DND-41 (cell line): ENCODE results near the gene CHM.
"Not testable (repeated sequence)": the region's sequence is repeated elsewhere in the genome, so short reads cannot be mapped to it uniquely, and the experiment has no call there.

Source experiments
- ATAC-seq: fragments of 200-7000 bp; cut with Tn5 transposase; 3 replicates; pipeline ENCODE4 v1.9.1; 2021; ENCODE audit warnings: low read depth; ENCODE audit not compliant: insufficient read depth
- DNase-seq: peaks from one replicate; pipeline ENCODE4 v3.0.0-alpha.2; 2020
- H2AFZ ChIP-seq: 2 replicates; pipeline ENCODE4 v1.6.0; 2012; ENCODE audit warnings: low read depth, low read length
- H3K27ac ChIP-seq: 2 replicates; pipeline ENCODE4 v1.5.1; 2012; ENCODE audit warnings: low read length, inconsistent platforms
- H3K27me3 ChIP-seq: fragments of 200-600 bp; sonication (generic); 2 replicates; pipeline ENCODE4 v1.6.0; 2012; ENCODE audit warnings: low read length, mild to moderate bottlenecking, inconsistent platforms; ENCODE audit not compliant: insufficient read depth, poor library complexity
- H3K36me3 ChIP-seq: 2 replicates; pipeline ENCODE4 v1.5.1; 2012; ENCODE audit warnings: low read length, inconsistent platforms; ENCODE audit not compliant: insufficient read depth
- H3K4me1 ChIP-seq: 2 replicates; pipeline ENCODE4 v1.5.1; 2012; ENCODE audit warnings: mild to moderate bottlenecking, low read length; ENCODE audit not compliant: insufficient read depth
- H3K4me2 ChIP-seq: 2 replicates; pipeline ENCODE4 v1.6.0; 2012; ENCODE audit warnings: mild to moderate bottlenecking, moderate library complexity, low read length, inconsistent platforms; ENCODE audit not compliant: insufficient read depth
- H3K4me3 ChIP-seq, 2 experiments: fragments of 200-600 bp in 1 of 2; shearing (Covaris generic) in 1 of 2; 2 replicates each; pipeline ENCODE4 v1.5.1; 2012 to 2016; ENCODE audit warnings: inconsistent platforms in 2 of 2, low read length in 2 of 2, mild to moderate bottlenecking in 2 of 2, low read depth in 1 of 2, moderate library complexity in 1 of 2
- H3K79me2 ChIP-seq: 2 replicates; pipeline ENCODE4 v1.6.0; 2012; ENCODE audit warnings: low read length, inconsistent platforms; ENCODE audit not compliant: insufficient read depth
- H3K9ac ChIP-seq: 2 replicates; pipeline ENCODE4 v1.6.0; 2012; ENCODE audit warnings: low read depth, mild to moderate bottlenecking, inconsistent platforms, low read length, moderate library complexity
- H3K9me3 ChIP-seq: 2 replicates; pipeline ENCODE4 v1.5.1; 2012; ENCODE audit warnings: low read length, moderate library complexity, mild to moderate bottlenecking, inconsistent platforms; ENCODE audit not compliant: insufficient read depth, severe bottlenecking
- H4K20me1 ChIP-seq: 2 replicates; pipeline ENCODE4 v1.6.0; 2012; ENCODE audit warnings: low read length; ENCODE audit not compliant: insufficient read depth
- EZH2 ChIP-seq: IDR thresholded peaks from 3 replicates; pipeline ENCODE4 v1.6.1; 2012; ENCODE audit warnings: borderline replicate concordance, low read depth, mild to moderate bottlenecking, moderate library complexity, low read length, inconsistent platforms; ENCODE audit not compliant: severe bottlenecking
- TF ChIP-seq, protein P1 (sequence below): IDR thresholded peaks from 2 replicates; pipeline ENCODE4 v1.5.1; 2012; ENCODE audit warnings: borderline replicate concordance, low read length, moderate library complexity, mild to moderate bottlenecking; ENCODE audit not compliant: poor library complexity, severe bottlenecking; ENCODE audit errors: extremely low read depth

CHM gene

DNA sequence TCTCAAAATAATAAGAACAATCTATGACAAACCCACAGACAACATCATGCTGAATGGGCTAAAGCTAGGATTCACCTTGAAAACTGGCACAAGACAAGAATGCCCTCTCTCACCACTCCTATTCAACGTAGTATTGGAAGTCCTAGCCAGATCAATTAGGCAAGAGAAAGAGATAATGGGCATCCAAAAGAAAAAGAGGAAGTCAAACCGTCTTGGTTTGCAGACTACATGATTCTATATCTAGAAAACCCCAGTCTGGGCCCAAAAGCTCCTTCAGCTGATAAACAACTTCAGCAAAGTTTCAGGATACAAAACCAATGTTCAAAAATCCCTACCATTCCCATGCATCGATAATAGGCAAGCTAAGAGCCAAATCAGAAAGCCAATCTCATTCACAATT lies 59.0 kb downstream of the CHM start:
- Histone ChIP-seq H3K4me2 (no peak overlapping the region), H3K9ac (no peak overlapping the region), H3K4me1 (no peaks in the 10 kb centered on the region), H3K4me3 (no peak overlapping the region), H3K27me3 (no peaks in the 10 kb centered on the region), H4K20me1 (no peaks in the 10 kb centered on the region), H3K27ac (no peak overlapping the region), H3K36me3 (peaks cover 7% of the 10 kb centered on the region; the same call in 1 of the 2 replicates), H2AFZ (no peak overlapping the region), H3K79me2 (peaks cover 44% of the 10 kb centered on the region; the same call in 1 of the 2 replicates), H3K9me3 (no peaks in the 10 kb centered on the region)
- ATAC-seq: no peak
- DNase-seq: no peak
- no peak for TF ChIP-seq EZH2
- TF ChIP-seq, protein P1, sequence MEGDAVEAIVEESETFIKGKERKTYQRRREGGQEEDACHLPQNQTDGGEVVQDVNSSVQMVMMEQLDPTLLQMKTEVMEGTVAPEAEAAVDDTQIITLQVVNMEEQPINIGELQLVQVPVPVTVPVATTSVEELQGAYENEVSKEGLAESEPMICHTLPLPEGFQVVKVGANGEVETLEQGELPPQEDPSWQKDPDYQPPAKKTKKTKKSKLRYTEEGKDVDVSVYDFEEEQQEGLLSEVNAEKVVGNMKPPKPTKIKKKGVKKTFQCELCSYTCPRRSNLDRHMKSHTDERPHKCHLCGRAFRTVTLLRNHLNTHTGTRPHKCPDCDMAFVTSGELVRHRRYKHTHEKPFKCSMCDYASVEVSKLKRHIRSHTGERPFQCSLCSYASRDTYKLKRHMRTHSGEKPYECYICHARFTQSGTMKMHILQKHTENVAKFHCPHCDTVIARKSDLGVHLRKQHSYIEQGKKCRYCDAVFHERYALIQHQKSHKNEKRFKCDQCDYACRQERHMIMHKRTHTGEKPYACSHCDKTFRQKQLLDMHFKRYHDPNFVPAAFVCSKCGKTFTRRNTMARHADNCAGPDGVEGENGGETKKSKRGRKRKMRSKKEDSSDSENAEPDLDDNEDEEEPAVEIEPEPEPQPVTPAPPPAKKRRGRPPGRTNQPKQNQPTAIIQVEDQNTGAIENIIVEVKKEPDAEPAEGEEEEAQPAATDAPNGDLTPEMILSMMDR: no peak

- H3K27ac ChIP-seq: no peak overlapping the region
- H3K4me2 ChIP-seq: no peak overlapping the region
- DNase-seq (no peak), ATAC-seq (no peak)
- H3K4me1 ChIP-seq: no peaks in the 10 kb centered on the region
- peaks cover 5% of the 10 kb centered on the region; the same call in 1 of the 2 replicates for H3K79me2 ChIP-seq
- no peak overlapping the region for H3K4me3 ChIP-seq
- H4K20me1 ChIP-seq: no peaks in the 10 kb centered on the region
- H3K9me3 ChIP-seq: no peaks in the 10 kb centered on the region
- TF ChIP-seq, protein P1: no peak
- TF ChIP-seq EZH2: no peak
- H2AFZ ChIP-seq: no peak overlapping the region
- H3K36me3 ChIP-seq: peaks cover 20% of the 10 kb centered on the region
- no peak overlapping the region for H3K9ac ChIP-seq
- H3K27me3 ChIP-seq: no peaks in the 10 kb centered on the region
Observed at GRCh38 chrX:85980286-85980685, 67.1 kb downstream of the CHM start.

GRCh38 chrX:85977218-85977617 lies 70.1 kb downstream of the CHM start:
- no peaks in the 10 kb centered on the region for H3K4me1 ChIP-seq
- DNase-seq (no peak), ATAC-seq (no peak)
- no peaks in the 10 kb centered on the region for H3K79me2 ChIP-seq
- peaks cover 20% of the 10 kb centered on the region for H3K36me3 ChIP-seq
- no peak for TF ChIP-seq EZH2
- TF ChIP-seq, protein P1: no peak
- no peak overlapping the region for H2AFZ ChIP-seq
- no peak overlapping the region for H3K9ac ChIP-seq
- no peaks in the 10 kb centered on the region for H3K27me3 ChIP-seq
- no peaks in the 10 kb centered on the region for H3K9me3 ChIP-seq
- no peak overlapping the region for H3K4me3 ChIP-seq
- no peak overlapping the region for H3K27ac ChIP-seq
- H3K4me2 ChIP-seq: no peak overlapping the region
- no peaks in the 10 kb centered on the region for H4K20me1 ChIP-seq

GRCh38 chrX:85972351-85972750 lies 75.0 kb downstream of the CHM start:
- not testable (repeated sequence) for H2AFZ ChIP-seq, H3K27ac ChIP-seq, DNase-seq, H3K79me2 ChIP-seq, H3K9ac ChIP-seq, H3K4me3 ChIP-seq, H3K27me3 ChIP-seq, ATAC-seq, H3K9me3 ChIP-seq, H4K20me1 ChIP-seq, H3K4me2 ChIP-seq, H3K4me1 ChIP-seq
- peaks cover 15% of the 10 kb centered on the region for H3K36me3 ChIP-seq
